GM12892 (cell line): Measurements from ENCODE around the gene RAB6B.
A peak's percentile ranks its signal among the peaks of the same experiment; 100 is the strongest.

Experiments
- DNase-seq: peaks from one replicate; pipeline ENCODE4 v3.0.0; 2011; ENCODE audit not compliant: insufficient read length
- FAIRE-seq: peaks from 2 replicates; lab custom pipeline; 2011; peaks lifted over from hg19 to GRCh38; lab: Jason Lieb, UNC
- POLR2A ChIP-seq: IDR thresholded peaks from 2 replicates; pipeline ENCODE4 v1.6.1; 2011; ENCODE audit warnings: low read depth, low read length, control low read depth
- POLR2AphosphoS5 ChIP-seq: IDR thresholded peaks from 2 replicates; pipeline ENCODE4 v1.6.1; 2011; ENCODE audit warnings: low read depth, low read length, control low read depth
- TAF1 ChIP-seq: IDR thresholded peaks from 2 replicates; pipeline ENCODE4 v1.6.1; 2011; ENCODE audit warnings: low read depth, mild to moderate bottlenecking, control low read depth, low read length, borderline replicate concordance

The RAB6B gene

GRCh38 chr3:133928903-133929607, 33.4 kb upstream of the RAB6B start:
- DNase-seq (no peak), FAIRE-seq (no peak)
- TF ChIP-seq TAF1, result no peak
- no peak for TF ChIP-seq POLR2AphosphoS5

GRCh38 chr3:133928136-133928893, 32.6 kb upstream of the RAB6B start:
- FAIRE-seq (peak; percentile 56), DNase-seq (no peak)
- TF ChIP-seq POLR2A (no peak), TAF1 (no peak), POLR2AphosphoS5 (no peak)

DNA sequence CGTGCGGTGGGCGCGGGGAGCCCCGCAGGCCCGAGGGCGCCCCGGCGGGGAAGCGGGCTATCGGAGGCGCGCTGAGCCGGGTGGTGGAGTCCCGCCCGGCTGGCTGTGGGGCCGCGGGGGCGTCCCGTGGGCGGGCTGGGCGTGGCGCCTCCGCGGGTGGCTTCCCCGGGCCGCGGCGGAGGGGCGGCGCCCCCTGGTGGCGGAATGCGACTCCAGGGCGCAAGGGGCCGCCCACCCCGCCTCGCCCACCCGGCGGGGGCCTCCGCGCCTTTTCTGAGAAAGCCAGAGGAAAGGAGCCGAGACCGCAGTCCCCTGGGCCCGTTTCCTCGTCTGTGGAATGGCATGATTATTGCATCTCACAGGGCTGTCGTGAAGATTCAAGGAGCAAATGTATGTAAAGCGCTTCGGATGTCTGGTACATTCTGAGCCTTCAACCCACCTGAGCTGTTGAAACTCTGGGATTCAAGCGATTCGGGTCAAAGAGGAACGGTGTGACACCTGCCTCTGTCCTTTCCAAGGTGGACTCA, 31.9 kb upstream of the RAB6B start:
- FAIRE-seq (peak; percentile 92), DNase-seq (peak; percentile 88)
- no peak for TF ChIP-seq TAF1
- TF ChIP-seq POLR2AphosphoS5, result no peak
- no peak for TF ChIP-seq POLR2A

- FAIRE-seq, result peak; percentile 27
- no peak for TF ChIP-seq TAF1
- DNase-seq, result no peak
Observed at GRCh38 chr3:133926736-133927539, 31.3 kb upstream of the RAB6B start.

GRCh38 chr3:133925960-133926735, 30.5 kb upstream of the RAB6B start:
- no peak for DNase-seq
- no peak for TF ChIP-seq POLR2A
- no peak for TF ChIP-seq TAF1
- TF ChIP-seq POLR2AphosphoS5, result no peak
- no peak for FAIRE-seq

DNA sequence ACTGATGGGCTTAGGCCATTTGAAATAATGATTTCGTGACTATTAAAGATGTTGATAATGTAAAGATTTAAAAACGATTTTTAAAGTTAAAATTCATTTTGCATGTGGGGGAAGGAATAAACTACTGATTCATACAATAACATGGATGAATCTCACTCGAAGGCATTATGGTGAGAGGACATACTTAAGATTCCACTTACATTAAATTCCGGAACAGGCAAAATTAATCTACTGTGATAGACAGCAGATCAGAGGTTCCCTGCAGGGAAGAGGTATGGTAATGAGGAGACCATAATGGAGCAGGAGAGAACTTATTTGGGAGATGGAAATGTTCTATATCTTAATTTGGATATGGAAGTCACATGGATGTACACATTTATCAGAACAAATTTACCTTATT, 28.4 kb upstream of the RAB6B start:
- DNase-seq (no peak), FAIRE-seq (no peak)
- no peak for TF ChIP-seq POLR2A
- no peak for TF ChIP-seq POLR2AphosphoS5
- TF ChIP-seq TAF1, result no peak

DNA sequence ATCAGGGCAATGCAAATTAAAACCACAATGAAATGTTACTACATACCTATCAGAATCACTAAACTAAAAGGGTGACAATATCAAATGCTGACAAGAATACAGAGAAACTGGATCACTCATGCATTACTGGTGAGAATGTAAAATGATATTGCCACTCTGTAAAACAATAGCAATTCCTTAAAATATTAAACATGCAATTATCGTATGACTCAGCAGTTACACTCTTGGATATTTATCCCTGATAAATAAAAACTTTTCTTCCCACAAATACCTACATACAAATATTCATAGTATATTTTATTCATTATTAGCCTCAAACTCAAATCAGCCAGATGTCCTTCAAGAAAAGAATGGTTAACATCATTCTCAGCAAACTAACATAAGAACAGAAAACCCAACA, 25.9 kb upstream of the RAB6B start:
- DNase-seq, result no peak
- no peak for TF ChIP-seq TAF1
- TF ChIP-seq POLR2AphosphoS5, result no peak
- no peak for TF ChIP-seq POLR2A
- FAIRE-seq, result no peak

- FAIRE-seq (no peak), DNase-seq (no peak)
- no peak for TF ChIP-seq POLR2AphosphoS5
Observed at GRCh38 chr3:133917144-133917543, 21.5 kb upstream of the RAB6B start.

GRCh38 chr3:133915685-133916658, 20.3 kb upstream of the RAB6B start:
- TF ChIP-seq POLR2A (no peak), POLR2AphosphoS5 (no peak), TAF1 (no peak)
- FAIRE-seq (no peak), DNase-seq (no peak)
